ENCODE measurements around the gene OPN4. TPM values are rescaled to one million over a fixed set of nuclear protein-coding genes. Genes with fewer than 3 reads are reported as not detected.
A peak's percentile ranks its signal among the peaks of the same experiment; 100 is the strongest.

The OPN4 gene
- total RNA-seq, 1 donor from 2014 or later, result not detected

GRCh38 chr10:86678999-86679792 lies 24.8 kb downstream of the OPN4 start:
- no peaks in the 10 kb centered on the region for H3K9me3 ChIP-seq (ENCODE audit: low read depth)
- no peak overlapping the region for H3K9ac ChIP-seq
- peaks cover 21% of the 10 kb centered on the region for H3K4me1 Mint-ChIP-seq
- no peak overlapping the region for H2AFZ ChIP-seq (replicated peaks)
- H3K79me2 ChIP-seq (ENCODE audit: low read depth), result no peaks in the 10 kb centered on the region
- peaks cover 8% of the 10 kb centered on the region for H3K4me1 ChIP-seq
- H3F3A ChIP-seq (ENCODE audit: low read depth), result no peaks in the 10 kb centered on the region
- H3K27ac Mint-ChIP-seq, result peak overlapping the region; percentile 25
- no peaks in the 10 kb centered on the region for H3K9me3 Mint-ChIP-seq
- H3K27me3 Mint-ChIP-seq (ENCODE audit: insufficient read depth, low read depth), result peaks cover 17% of the 10 kb centered on the region
- no peak for DNase-seq (ENCODE audit: low spot score)
- H3K4me2 ChIP-seq, result no peak overlapping the region
- H3K27ac ChIP-seq, result no peak overlapping the region
- no peaks in the 10 kb centered on the region for H4K20me1 ChIP-seq (ENCODE audit: low read depth)
- TF ChIP-seq, protein P1, sequence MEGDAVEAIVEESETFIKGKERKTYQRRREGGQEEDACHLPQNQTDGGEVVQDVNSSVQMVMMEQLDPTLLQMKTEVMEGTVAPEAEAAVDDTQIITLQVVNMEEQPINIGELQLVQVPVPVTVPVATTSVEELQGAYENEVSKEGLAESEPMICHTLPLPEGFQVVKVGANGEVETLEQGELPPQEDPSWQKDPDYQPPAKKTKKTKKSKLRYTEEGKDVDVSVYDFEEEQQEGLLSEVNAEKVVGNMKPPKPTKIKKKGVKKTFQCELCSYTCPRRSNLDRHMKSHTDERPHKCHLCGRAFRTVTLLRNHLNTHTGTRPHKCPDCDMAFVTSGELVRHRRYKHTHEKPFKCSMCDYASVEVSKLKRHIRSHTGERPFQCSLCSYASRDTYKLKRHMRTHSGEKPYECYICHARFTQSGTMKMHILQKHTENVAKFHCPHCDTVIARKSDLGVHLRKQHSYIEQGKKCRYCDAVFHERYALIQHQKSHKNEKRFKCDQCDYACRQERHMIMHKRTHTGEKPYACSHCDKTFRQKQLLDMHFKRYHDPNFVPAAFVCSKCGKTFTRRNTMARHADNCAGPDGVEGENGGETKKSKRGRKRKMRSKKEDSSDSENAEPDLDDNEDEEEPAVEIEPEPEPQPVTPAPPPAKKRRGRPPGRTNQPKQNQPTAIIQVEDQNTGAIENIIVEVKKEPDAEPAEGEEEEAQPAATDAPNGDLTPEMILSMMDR (IDR thresholded peaks at IDR 0.05), result no peak
- no peak for TF ChIP-seq EZH2phosphoT487 (IDR thresholded peaks at IDR 0.05)
- no peak for TF ChIP-seq EZH2 (IDR thresholded peaks at IDR 0.05)
- no peak overlapping the region for H3K4me3 Mint-ChIP-seq
- no peaks in the 10 kb centered on the region for H3K36me3 Mint-ChIP-seq
- H3K36me3 ChIP-seq, result no peaks in the 10 kb centered on the region
- no peaks in the 10 kb centered on the region for H3K27me3 ChIP-seq
- H3K4me3 ChIP-seq, result no peak overlapping the region

- Histone ChIP-seq H3K27ac (no peak overlapping the region), H3K4me2 (no peak overlapping the region), H4K20me1 (ENCODE audit: low read depth) (no peaks in the 10 kb centered on the region)
These were observed 26.7 kb downstream of the OPN4 start for GRCh38 chr10:86681047-86681446.

DNA sequence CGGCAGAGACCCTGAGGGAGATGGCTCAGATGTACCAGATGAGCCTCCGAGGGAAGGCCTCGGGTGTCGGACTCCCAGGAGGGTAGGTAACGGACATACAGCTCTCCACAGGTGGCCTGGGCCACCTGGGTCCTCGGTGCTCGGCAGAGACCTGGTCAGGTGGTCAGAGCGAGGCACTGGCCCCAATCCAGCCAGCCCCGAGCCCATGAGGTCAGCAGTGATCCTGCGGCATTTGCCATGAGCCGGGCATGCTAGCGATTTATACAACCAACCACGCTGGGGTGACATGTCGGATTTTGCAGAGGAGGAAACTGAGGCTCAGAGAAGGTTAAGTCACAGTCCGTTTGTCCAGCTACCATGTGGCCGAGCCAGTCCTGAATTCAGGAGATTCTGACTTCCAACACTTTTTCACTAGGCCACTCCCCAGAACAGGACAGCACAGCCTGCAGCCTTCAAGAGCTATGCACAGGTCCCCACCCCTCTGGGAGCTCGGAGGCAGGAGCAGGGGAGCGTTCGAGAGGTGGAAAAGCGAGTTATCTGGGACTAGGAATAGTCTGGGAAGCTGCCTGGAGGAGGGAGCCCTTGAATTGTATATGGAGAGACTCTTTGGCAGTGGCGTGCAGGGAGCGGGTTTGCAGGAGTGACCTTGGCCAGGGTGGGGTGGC lies 27.5 kb downstream of the OPN4 start:
- H3K27ac ChIP-seq, result no peak overlapping the region
- Mint-ChIP-seq H3K9me3 (no peaks in the 10 kb centered on the region), H3K27ac (peak overlapping the region; percentile 79), H3K4me1 (peaks cover 34% of the 10 kb centered on the region), H3K27me3 (ENCODE audit: insufficient read depth, low read depth) (peaks cover 18% of the 10 kb centered on the region), H3K36me3 (no peaks in the 10 kb centered on the region), H3K4me3 (no peak overlapping the region)
- no peaks in the 10 kb centered on the region for H4K20me1 ChIP-seq (ENCODE audit: low read depth)
- H3K9me3 ChIP-seq (ENCODE audit: low read depth), result no peaks in the 10 kb centered on the region
- H3K79me2 ChIP-seq (ENCODE audit: low read depth), result no peaks in the 10 kb centered on the region
- no peaks in the 10 kb centered on the region for H3F3A ChIP-seq (ENCODE audit: low read depth)
- no peak overlapping the region for H2AFZ ChIP-seq (replicated peaks)
- DNase-seq (ENCODE audit: low spot score), result no peak
- no peaks in the 10 kb centered on the region for H3K36me3 ChIP-seq
- H3K9ac ChIP-seq, result no peak overlapping the region
- peaks cover 17% of the 10 kb centered on the region for H3K4me1 ChIP-seq
- no peaks in the 10 kb centered on the region for H3K27me3 ChIP-seq
- no peak for TF ChIP-seq EZH2 (IDR thresholded peaks at IDR 0.05)
- no peak for TF ChIP-seq EZH2phosphoT487 (IDR thresholded peaks at IDR 0.05)
- TF ChIP-seq, protein P1 (IDR thresholded peaks at IDR 0.05), result no peak
- no peak overlapping the region for H3K4me2 ChIP-seq
- no peak overlapping the region for H3K4me3 ChIP-seq

More at GRCh38 chr10:86681047-86681446, 26.7 kb downstream of the OPN4 start:
- no peak overlapping the region for H3K27ac Mint-ChIP-seq
- H3K9me3 Mint-ChIP-seq, result no peaks in the 10 kb centered on the region
- H3K4me1 Mint-ChIP-seq, result peaks cover 34% of the 10 kb centered on the region
- Histone ChIP-seq H3K9ac (no peak overlapping the region), H3F3A (ENCODE audit: low read depth) (no peaks in the 10 kb centered on the region), H3K4me1 (peaks cover 17% of the 10 kb centered on the region), H3K36me3 (no peaks in the 10 kb centered on the region), H3K79me2 (ENCODE audit: low read depth) (no peaks in the 10 kb centered on the region), H2AFZ (replicated peaks) (no peak overlapping the region), H3K9me3 (ENCODE audit: low read depth) (no peaks in the 10 kb centered on the region), H3K27me3 (no peaks in the 10 kb centered on the region), H3K4me3 (no peak overlapping the region)
- DNase-seq (ENCODE audit: low spot score), result no peak
- H3K27me3 Mint-ChIP-seq (ENCODE audit: insufficient read depth, low read depth), result peaks cover 17% of the 10 kb centered on the region
- no peaks in the 10 kb centered on the region for H3K36me3 Mint-ChIP-seq
- H3K4me3 Mint-ChIP-seq, result no peak overlapping the region
- TF ChIP-seq EZH2phosphoT487 (IDR thresholded peaks at IDR 0.05), result no peak
- TF ChIP-seq EZH2 (IDR thresholded peaks at IDR 0.05), result no peak
- TF ChIP-seq, protein P1 (IDR thresholded peaks at IDR 0.05), result no peak
